Testis (tissue), 2 donors: Measurements from ENCODE around the gene MDM1.

Experiments
- POLR2A ChIP-seq: fragments of 450-650 bp; IDR thresholded peaks from one replicate; pipeline ENCODE4 v1.6.1; 2017; ENCODE audit warnings: antibody characterized with exemption, mild to moderate bottlenecking, moderate library complexity
- TF ChIP-seq, protein P1 (sequence below), 3 experiments: fragments of 450-650 bp in 2 of 3; fragments of 200-600 bp in 1 of 3; sonication (generic) in 1 of 3; IDR thresholded peaks; one replicate each; pipeline ENCODE4 v1.5.1; 2016 to 2019; ENCODE audit warnings: antibody characterized with exemption in 3 of 3, mild to moderate bottlenecking in 2 of 3, moderate library complexity in 1 of 3

GRCh38 chr12:68368327-68368726 is 36.2 kb upstream of the MDM1 start:
- TF ChIP-seq, protein P1, sequence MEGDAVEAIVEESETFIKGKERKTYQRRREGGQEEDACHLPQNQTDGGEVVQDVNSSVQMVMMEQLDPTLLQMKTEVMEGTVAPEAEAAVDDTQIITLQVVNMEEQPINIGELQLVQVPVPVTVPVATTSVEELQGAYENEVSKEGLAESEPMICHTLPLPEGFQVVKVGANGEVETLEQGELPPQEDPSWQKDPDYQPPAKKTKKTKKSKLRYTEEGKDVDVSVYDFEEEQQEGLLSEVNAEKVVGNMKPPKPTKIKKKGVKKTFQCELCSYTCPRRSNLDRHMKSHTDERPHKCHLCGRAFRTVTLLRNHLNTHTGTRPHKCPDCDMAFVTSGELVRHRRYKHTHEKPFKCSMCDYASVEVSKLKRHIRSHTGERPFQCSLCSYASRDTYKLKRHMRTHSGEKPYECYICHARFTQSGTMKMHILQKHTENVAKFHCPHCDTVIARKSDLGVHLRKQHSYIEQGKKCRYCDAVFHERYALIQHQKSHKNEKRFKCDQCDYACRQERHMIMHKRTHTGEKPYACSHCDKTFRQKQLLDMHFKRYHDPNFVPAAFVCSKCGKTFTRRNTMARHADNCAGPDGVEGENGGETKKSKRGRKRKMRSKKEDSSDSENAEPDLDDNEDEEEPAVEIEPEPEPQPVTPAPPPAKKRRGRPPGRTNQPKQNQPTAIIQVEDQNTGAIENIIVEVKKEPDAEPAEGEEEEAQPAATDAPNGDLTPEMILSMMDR (IDR thresholded peaks at IDR 0.05): no peak
- no peak for TF ChIP-seq POLR2A
